HepG2 (cell line): Measurements from ENCODE around the gene NUDT21. TPM values are rescaled to one million over a fixed set of nuclear protein-coding genes. Genes with fewer than 3 reads are reported as not detected.

Experiments used
- ATAC-seq: fragments of 200-7000 bp; cut with Tn5 transposase; 3 replicates; pipeline ENCODE4 v1.9.1; 2020; ENCODE audit warnings: mild to moderate bottlenecking, moderate library complexity
- BruUV-seq: library from RNA; stranded (reverse); fragments of 400-500 nt; replicated peaks from 2 replicates; lab custom pipeline; 2021; lab: Mats Ljungman, UMichigan
- CTCF ChIA-PET: fragments of 300-600 bp; formaldehyde crosslinking; extraction: SDS; loops from one replicate; lab custom pipeline; 2021; ENCODE audit warnings: low total read pairs, inconsistent platforms, low intra/inter-chr PET ratio; lab: Yijun Ruan, JAX
- POLR2A ChIA-PET: fragments of 350-600 bp; sonication (Branson Sonifier 250); formaldehyde crosslinking; loops from one replicate; lab custom pipeline; 2020; ENCODE audit warnings: antibody characterized with exemption, inconsistent platforms; lab: Yijun Ruan, JAX
- DNase-seq: peaks from one replicate; pipeline ENCODE4 v3.0.0-alpha.2; 2015; ENCODE audit warnings: low spot score
- FAIRE-seq: peaks from 3 replicates; lab custom pipeline; 2011; peaks lifted over from hg19 to GRCh38; lab: Jason Lieb, UNC
- H2AFZ ChIP-seq: one replicate; pipeline ENCODE4 v1.6.1; 2011; ENCODE audit warnings: low read length, inconsistent platforms
- H3K27ac ChIP-seq: fragments of 300-600 bp; 3 replicates; pipeline ENCODE4 v1.8.0; 2011; ENCODE audit warnings: mixed run types, mild to moderate bottlenecking, mixed read lengths, low read length, inconsistent platforms; ENCODE audit not compliant: insufficient read depth; ENCODE audit errors: extremely low read length
- H3K27me3 ChIP-seq, 2 experiments: fragments of 200-600 bp in 1 of 2; 2 replicates in 1 of 2; 3 replicates in 1 of 2; pipeline versions ENCODE4 v1.6.0 to v1.8.0; 2011; ENCODE audit warnings: low read length in 2 of 2, mild to moderate bottlenecking in 2 of 2, moderate library complexity in 2 of 2, inconsistent platforms in 1 of 2; ENCODE audit not compliant: insufficient read depth in 2 of 2, control insufficient read depth in 1 of 2
- H3K36me3 ChIP-seq, 2 experiments: fragments of 200-600 bp in 1 of 2; replicated peaks in 1 of 2; 2 replicates in 1 of 2; 3 replicates in 1 of 2; pipeline versions ENCODE4 v1.5.1 to v1.8.0; 2011; ENCODE audit warnings: low read length in 2 of 2, inconsistent platforms in 1 of 2; ENCODE audit not compliant: insufficient read depth in 2 of 2, control insufficient read depth in 1 of 2
- H3K4me1 ChIP-seq: 2 replicates; pipeline ENCODE4 v1.5.1; 2012; ENCODE audit warnings: low read length, inconsistent platforms; ENCODE audit not compliant: insufficient read depth
- H3K4me2 ChIP-seq: 2 replicates; pipeline ENCODE4 v1.6.0; 2011; ENCODE audit warnings: low read depth, low read length, inconsistent platforms
- H3K4me3 ChIP-seq, 3 experiments: fragments of 200-600 bp in 1 of 3; sonication (generic), shearing (Covaris generic) in 1 of 3; replicated peaks in 1 of 3; 2 replicates each; pipeline ENCODE4 v1.5.1; 2011 to 2016; ENCODE audit warnings: low read length in 3 of 3, inconsistent platforms in 2 of 3, low read depth in 2 of 3, mild to moderate bottlenecking in 2 of 3, control low read depth in 1 of 3, mixed read lengths in 1 of 3; ENCODE audit not compliant: insufficient read depth in 1 of 3
- H3K79me2 ChIP-seq: one replicate; pipeline ENCODE4 v1.6.1; 2011; ENCODE audit warnings: low read length, inconsistent platforms; ENCODE audit not compliant: insufficient read depth
- H3K9ac ChIP-seq: 2 replicates; pipeline ENCODE4 v1.6.0; 2011; ENCODE audit warnings: mild to moderate bottlenecking, low read depth, low read length, inconsistent platforms; ENCODE audit not compliant: insufficient read depth
- H3K9me3 ChIP-seq: 2 replicates; pipeline ENCODE4 v1.5.1; 2012; ENCODE audit warnings: mild to moderate bottlenecking, low read length
- H4K20me1 ChIP-seq: 2 replicates; pipeline ENCODE4 v1.6.0; 2011; ENCODE audit warnings: inconsistent platforms, mild to moderate bottlenecking, low read length, moderate library complexity; ENCODE audit not compliant: insufficient read depth
- AKNA ChIP-seq: sonication (generic); formaldehyde crosslinking; IDR thresholded peaks from 2 replicates; pipeline ENCODE4 v1.4.0; 2020; ENCODE audit warnings: missing genetic modification reagents, borderline replicate concordance
- BORCS8-MEF2B ChIP-seq: sonication (generic); formaldehyde crosslinking; IDR thresholded peaks from 2 replicates; pipeline ENCODE4 v1.8.0; 2022; ENCODE audit warnings: mild to moderate bottlenecking, missing genetic modification reagents
- CCAR2 ChIP-seq: fragments of 200-400 bp; formaldehyde crosslinking; optimal IDR thresholded peaks from 2 replicates; pipeline ENCODE3; 2018; ENCODE audit warnings: low read depth, mild to moderate bottlenecking, low read length, moderate library complexity
- HCFC1 ChIP-seq: fragments of 150-350 bp; IDR thresholded peaks from 2 replicates; pipeline ENCODE4 v1.6.1; 2014; ENCODE audit warnings: low read depth, low read length
- KMT2B ChIP-seq: IDR thresholded peaks from 2 replicates; pipeline ENCODE4 v1.6.1; 2016; ENCODE audit warnings: missing genetic modification reagents, missing compliant biosample characterization
- PBX2 ChIP-seq: IDR thresholded peaks from 2 replicates; pipeline ENCODE4 v1.6.1; 2016; ENCODE audit warnings: control low read depth
- RELA ChIP-seq: sonication (generic); formaldehyde crosslinking; IDR thresholded peaks from 2 replicates; pipeline ENCODE4 v1.4.0; 2020; ENCODE audit warnings: missing genetic modification reagents
- RXRB ChIP-seq: IDR thresholded peaks from 2 replicates; pipeline ENCODE4 v1.6.1; 2016; ENCODE audit warnings: borderline replicate concordance, missing genetic modification reagents, missing compliant biosample characterization
- TBX2 ChIP-seq: sonication (generic); formaldehyde crosslinking; IDR thresholded peaks from 2 replicates; pipeline ENCODE4 v1.5.0; 2020; ENCODE audit warnings: missing genetic modification reagents, mild to moderate bottlenecking, borderline replicate concordance
- ZFY ChIP-seq: sonication (generic); formaldehyde crosslinking; IDR thresholded peaks from 2 replicates; pipeline ENCODE4 v1.4.0; 2020; ENCODE audit warnings: missing genetic modification reagents
- ZNF232 ChIP-seq: sonication (generic); formaldehyde crosslinking; IDR thresholded peaks from 2 replicates; pipeline ENCODE4 v1.4.0; 2020; ENCODE audit warnings: missing genetic modification reagents, borderline replicate concordance
- ZNF550 ChIP-seq: sonication (generic); formaldehyde crosslinking; IDR thresholded peaks from 2 replicates; pipeline ENCODE4 v1.4.0; 2020; ENCODE audit warnings: mild to moderate bottlenecking, missing genetic modification reagents, borderline replicate concordance
- ZNF614 ChIP-seq: IDR thresholded peaks from 2 replicates; pipeline ENCODE4 v1.6.1; 2018; ENCODE audit warnings: missing biosample characterization, missing genetic modification reagents, inconsistent platforms, borderline replicate concordance
- ZNF652 ChIP-seq: IDR thresholded peaks from 2 replicates; pipeline ENCODE4 v1.6.1; 2016; ENCODE audit warnings: low read depth, borderline replicate concordance
- ZNF775 ChIP-seq: sonication (generic); formaldehyde crosslinking; IDR thresholded peaks from 2 replicates; pipeline ENCODE4 v1.4.0; 2020; ENCODE audit warnings: missing genetic modification reagents, mild to moderate bottlenecking, moderate library complexity, borderline replicate concordance
- ZSCAN29 ChIP-seq: sonication (generic); formaldehyde crosslinking; conservative IDR thresholded peaks from 2 replicates; pipeline ENCODE4 v1.4.0; 2020; ENCODE audit warnings: mild to moderate bottlenecking, missing genetic modification reagents
- WGBS: methylation state at CpG from one replicate; pipeline ENCODE4 v1.1.6; 2017; ENCODE audit warnings: low lambda C conversion rate; 5-methylcytosine and 5-hydroxymethylcytosine counted together
- in situ Hi-C: cut with HindIII; loops from 2 replicates; pipeline ENCODE4 v1.10.0; 2017; ENCODE audit warnings: low pct_unique_long_range_greater_than_20kb; ENCODE audit not compliant: extremely low pct_ligation_motif_present
- intact Hi-C: fragments of 100-400 bp; cut with micrococcal nuclease; formaldehyde crosslinking; loops from one replicate; pipeline ENCODE4 v1.10.0; 2022; ENCODE audit not compliant: unreplicated experiment
- polyA plus RNA-seq, 8 experiments: library from polyadenylated mRNA; depleted of rRNA in 3 of 8; stranded (reverse) in 7 of 8; unstranded in 1 of 8; fragments of >200 nt; fragmentation: Illumina TruSeq in 4 of 8; extraction: Trizol in 4 of 8; gene quantifications; 2 replicates each; pipeline versions ENCODE4 v1.2.1 to v1.2.3, GENCODE V29; 2011 to 2016; ENCODE audit warnings: low read depth in 4 of 8, missing spikeins in 1 of 8, mixed read lengths in 1 of 8; ENCODE audit not compliant: insufficient read depth in 1 of 8
- total RNA-seq, 5 experiments: library from RNA; depleted of rRNA; stranded (reverse); fragments of >200 nt; fragmentation: Illumina TruSeq; extraction: Trizol; gene quantifications; 2 replicates each; pipeline ENCODE4 v1.2.3, GENCODE V29; 2016; ENCODE audit warnings: low read depth in 1 of 5

Gene NUDT21
- total and polyA plus RNA-seq, 2 of the 13 experiments (the other 11 are each of a cell fraction or from before 2014, with no cell fraction given): 177 to 210 TPM

- Histone ChIP-seq H4K20me1 (peaks cover 11% of the 10 kb centered on the region), H3K4me2 (peak overlapping the region; percentile 89), H2AFZ (peak overlapping the region; percentile 79), H3K4me1 (peaks cover 60% of the 10 kb centered on the region), H3K9me3 (no peaks in the 10 kb centered on the region), H3K27ac (peak overlapping the region; percentile 68), H3K36me3 (peaks cover 0 to 3% of the 10 kb centered on the region in 2 experiments; a peak in 2 of 5 replicates), H3K9ac (peak overlapping the region; percentile 85), H3K27me3 (no peaks in the 10 kb centered on the region; a peak in 2 of 5 replicates), H3K79me2 (peaks cover 55% of the 10 kb centered on the region), H3K4me3 (peak overlapping the region; percentile 78 to 90 (median 89))
- WGBS: 3% methylated on average over 7 of the region's 7 CpGs
- FAIRE-seq (no peak), ATAC-seq (0 out of 3 replicates have a peak, but pooled peaks have one; percentile 13), DNase-seq (peak; percentile 39)
- ChIA-PET POLR2A (interaction anchor here (1.0 to 2.4 kb wide), 5 partner anchors 10 to 28 kb away, joined by 3 to 8 read pairs (median 6); partner anchors contain the start of genes NUDT21 and OGFOD1), CTCF (no interaction called here)
- in situ Hi-C loops: no loop called here
- TSS peak; percentile 58 for BruUV-seq
- intact Hi-C loops: loop anchor here (2.0 kb wide), 2 partner anchors 15 to 27 kb away; partner anchors contain the start of genes NUDT21 and OGFOD1
- no peak for TF ChIP-seq BORCS8-MEF2B (CRISPR knock-in tag)
- TF ChIP-seq HCFC1: no peak
- no peak for TF ChIP-seq ZSCAN29 (CRISPR knock-in tag)
- TF ChIP-seq ZNF652 (CRISPR knock-in tag): 0 out of 2 replicates have a peak, but pooled peaks have one; percentile 6
- no peak for TF ChIP-seq RELA (CRISPR knock-in tag)
- no peak for TF ChIP-seq KMT2B
- TF ChIP-seq PBX2 (CRISPR knock-in tag): no peak
- peak; percentile 63; the same call in 1 of the 2 replicates for TF ChIP-seq ZNF232
- TF ChIP-seq TBX2 (CRISPR knock-in tag): no peak
- no peak for TF ChIP-seq ZNF550 (CRISPR knock-in tag)
- TF ChIP-seq RXRB (CRISPR knock-in tag): no peak
- TF ChIP-seq ZFY (CRISPR knock-in tag): peak; percentile 15; the same call in 1 of the 2 replicates
- TF ChIP-seq CCAR2: no peak
- 0 out of 2 replicates have a peak, but pooled peaks have one; percentile 28 for TF ChIP-seq ZNF614
- peak; percentile 68; the same call in 1 of the 2 replicates for TF ChIP-seq ZNF775 (CRISPR knock-in tag)
- TF ChIP-seq AKNA (CRISPR knock-in tag): no peak
Measured at GRCh38 chr16:56423584-56424403, 27.3 kb downstream of the NUDT21 start.
